GM23248 (cell line): Measurements from ENCODE around the gene EPB41L4B. TPM values are rescaled to one million over a fixed set of nuclear protein-coding genes. Genes with fewer than 3 reads are reported as not detected.

ENCODE experiments used
- DNase-seq: peaks from one replicate; pipeline ENCODE4 v3.0.0-alpha.2; 2015
- H2AFZ ChIP-seq: fragments of 200-600 bp; sonication (generic); 2 replicates; pipeline ENCODE4 v1.6.1; 2016; ENCODE audit warnings: antibody characterized with exemption
- H3F3A ChIP-seq: fragments of 200-600 bp; sonication (generic); 2 replicates; pipeline ENCODE4 v1.6.1; 2016; ENCODE audit warnings: mild to moderate bottlenecking, antibody characterized with exemption, mixed run types; ENCODE audit not compliant: insufficient read depth
- H3K27ac ChIP-seq: fragments of 200-600 bp; sonication (generic); 2 replicates; pipeline ENCODE4 v1.5.1; 2016; ENCODE audit warnings: mild to moderate bottlenecking
- H3K27me3 ChIP-seq: fragments of 200-600 bp; sonication (generic); replicated peaks from 2 replicates; pipeline ENCODE4 v1.6.1; 2016; ENCODE audit warnings: mild to moderate bottlenecking; ENCODE audit not compliant: insufficient read depth
- H3K36me3 ChIP-seq: fragments of 200-600 bp; sonication (generic); 2 replicates; pipeline ENCODE4 v1.6.1; 2016; ENCODE audit warnings: low read depth, mild to moderate bottlenecking
- H3K4me1 ChIP-seq: fragments of 200-600 bp; sonication (generic); 2 replicates; pipeline ENCODE4 v1.6.1; 2016; ENCODE audit warnings: mild to moderate bottlenecking; ENCODE audit not compliant: insufficient read depth
- H3K4me2 ChIP-seq: fragments of 200-600 bp; sonication (generic); one replicate; pipeline ENCODE4 v1.6.1; 2016; ENCODE audit warnings: mild to moderate bottlenecking; ENCODE audit not compliant: unreplicated experiment
- H3K4me3 ChIP-seq: fragments of 200-600 bp; sonication (generic); 2 replicates; pipeline ENCODE4 v1.5.1; 2016; ENCODE audit warnings: mild to moderate bottlenecking
- H3K79me2 ChIP-seq: fragments of 200-600 bp; sonication (generic); 2 replicates; pipeline ENCODE4 v1.6.1; 2016; ENCODE audit warnings: mild to moderate bottlenecking; ENCODE audit not compliant: insufficient read depth
- H3K9ac ChIP-seq: fragments of 200-600 bp; sonication (generic); 2 replicates; pipeline ENCODE4 v1.6.1; 2016; ENCODE audit warnings: mild to moderate bottlenecking
- H3K9me2 ChIP-seq: fragments of 200-600 bp; sonication (generic); 2 replicates; pipeline ENCODE4 v1.6.1; 2016; ENCODE audit warnings: mixed run types, mild to moderate bottlenecking, moderate library complexity; ENCODE audit not compliant: insufficient read depth
- H3K9me3 ChIP-seq: fragments of 200-600 bp; sonication (generic); one replicate; pipeline ENCODE4 v1.6.1; 2017; ENCODE audit warnings: low read depth
- H4K20me1 ChIP-seq: fragments of 200-600 bp; sonication (generic); 2 replicates; pipeline ENCODE4 v1.6.0; 2016; ENCODE audit not compliant: insufficient read depth
- EZH2 ChIP-seq: fragments of 200-600 bp; sonication (generic); IDR thresholded peaks from 2 replicates; pipeline ENCODE4 v1.6.1; 2018; ENCODE audit warnings: antibody characterized with exemption, mild to moderate bottlenecking; ENCODE audit not compliant: insufficient read depth, poor library complexity, severe bottlenecking
- EZH2phosphoT487 ChIP-seq: fragments of 200-600 bp; sonication (generic); IDR thresholded peaks from 2 replicates; pipeline ENCODE4 v1.6.1; 2018; ENCODE audit warnings: antibody characterized with exemption, moderate library complexity, mild to moderate bottlenecking, low read depth; ENCODE audit not compliant: insufficient read depth
- WGBS, 2 experiments: methylation state at CpG; one replicate each; pipeline ENCODE4 v1.1.6; 2015 to 2017; ENCODE audit warnings: low lambda C conversion rate in 2 of 2, low coverage in 1 of 2; ENCODE audit errors: missing lambda C conversion rate in 2 of 2; 5-methylcytosine and 5-hydroxymethylcytosine counted together
- in situ Hi-C: fragments of 300-500 bp; cut with MboI; formaldehyde crosslinking; loops from 2 replicates; pipeline ENCODE4 v1.15.0; 2020
- polyA plus RNA-seq: library from polyadenylated mRNA; unstranded; fragments of >200 nt; fragmentation: Nextera tagmentation; extraction: Ambion mirVana; gene quantifications from 2 replicates; pipeline ENCODE4 v1.2.1, GENCODE V29; 2016
- total RNA-seq: library from RNA; depleted of rRNA; stranded (reverse); fragments of >200 nt; shearing (Covaris generic); gene quantifications from 2 replicates; pipeline ENCODE4 v1.2.3, GENCODE V29; 2014

EPB41L4B gene
- total and polyA plus RNA-seq, 2 experiments from 2014 or later = 0.33 to 0.76 TPM

- no peaks in the 10 kb centered on the region for H3K36me3 ChIP-seq
- no peak for TF ChIP-seq EZH2
- TF ChIP-seq EZH2phosphoT487 = no peak
- H2AFZ ChIP-seq = no peak overlapping the region
- 57 to 64% methylated on average over 6 of the region's 6 CpGs for WGBS, 2 experiments
- no peaks in the 10 kb centered on the region for H3F3A ChIP-seq
- DNase-seq = no peak
- no peaks in the 10 kb centered on the region for H4K20me1 ChIP-seq
- no peaks in the 10 kb centered on the region for H3K9me3 ChIP-seq
- H3K4me3 ChIP-seq = no peak overlapping the region
- no peaks in the 10 kb centered on the region for H3K4me1 ChIP-seq
- H3K4me2 ChIP-seq = no peak overlapping the region
- no peak overlapping the region for H3K9ac ChIP-seq
- H3K27me3 ChIP-seq = peaks cover 25% of the 10 kb centered on the region
- no peaks in the 10 kb centered on the region for H3K9me2 ChIP-seq
- H3K27ac ChIP-seq = no peak overlapping the region
- in situ Hi-C loops = no loop called here
- no peaks in the 10 kb centered on the region for H3K79me2 ChIP-seq
Observed at GRCh38 chr9:109198736-109199382, 122.0 kb downstream of the EPB41L4B start.

GRCh38 chr9:109193974-109194556, 126.8 kb downstream of the EPB41L4B start:
- H3K79me2 ChIP-seq = no peaks in the 10 kb centered on the region
- no peaks in the 10 kb centered on the region for H3F3A ChIP-seq
- no peaks in the 10 kb centered on the region for H3K9me2 ChIP-seq
- no peaks in the 10 kb centered on the region for H3K9me3 ChIP-seq
- H3K4me3 ChIP-seq = no peak overlapping the region
- H3K27ac ChIP-seq = no peak overlapping the region
- H3K4me2 ChIP-seq = no peak overlapping the region
- peaks cover 9% of the 10 kb centered on the region; the same call in 1 of the 2 replicates for H3K27me3 ChIP-seq
- H2AFZ ChIP-seq = no peak overlapping the region
- H3K36me3 ChIP-seq = no peaks in the 10 kb centered on the region
- 32 to 35% methylated on average over 11 of the region's 11 CpGs for WGBS, 2 experiments
- no peak overlapping the region for H3K9ac ChIP-seq
- no peaks in the 10 kb centered on the region for H4K20me1 ChIP-seq
- H3K4me1 ChIP-seq = no peaks in the 10 kb centered on the region; the same call in 1 of the 2 replicates
- TF ChIP-seq EZH2 (no peak), EZH2phosphoT487 (no peak)
- in situ Hi-C loops = no loop called here
- DNase-seq = no peak

GRCh38 chr9:109192732-109193361, 128.0 kb downstream of the EPB41L4B start:
- H3F3A ChIP-seq = no peaks in the 10 kb centered on the region
- H3K4me3 ChIP-seq = no peak overlapping the region
- H3K9ac ChIP-seq = no peak overlapping the region
- H3K27me3 ChIP-seq = no peaks in the 10 kb centered on the region
- peak; percentile 34 for DNase-seq
- H3K9me3 ChIP-seq = no peaks in the 10 kb centered on the region
- in situ Hi-C loops = no loop called here
- TF ChIP-seq EZH2phosphoT487 (no peak), EZH2 (no peak)
- H4K20me1 ChIP-seq = no peaks in the 10 kb centered on the region
- no peak overlapping the region for H3K27ac ChIP-seq
- H3K79me2 ChIP-seq = no peaks in the 10 kb centered on the region
- H3K4me2 ChIP-seq = no peak overlapping the region
- H3K4me1 ChIP-seq = no peaks in the 10 kb centered on the region; the same call in 1 of the 2 replicates
- no peaks in the 10 kb centered on the region for H3K36me3 ChIP-seq
- no peak overlapping the region for H2AFZ ChIP-seq
- no peaks in the 10 kb centered on the region for H3K9me2 ChIP-seq
- 77 to 78% methylated on average over 7 of the region's 7 CpGs for WGBS, 2 experiments

GRCh38 chr9:109191746-109192145, 129.1 kb downstream of the EPB41L4B start:
- Histone ChIP-seq H3K27me3 (no peaks in the 10 kb centered on the region), H3F3A (no peaks in the 10 kb centered on the region), H3K9me3 (no peaks in the 10 kb centered on the region), H3K27ac (no peak overlapping the region), H3K4me2 (no peak overlapping the region), H3K36me3 (no peaks in the 10 kb centered on the region), H3K9me2 (no peaks in the 10 kb centered on the region), H4K20me1 (no peaks in the 10 kb centered on the region), H3K4me1 (no peaks in the 10 kb centered on the region; the same call in 1 of the 2 replicates), H3K9ac (no peak overlapping the region), H3K4me3 (no peak overlapping the region), H2AFZ (no peak overlapping the region), H3K79me2 (no peaks in the 10 kb centered on the region)
- 72 to 79% methylated on average over 8 to 9 of the region's 9 CpGs for WGBS, 2 experiments
- no peak for TF ChIP-seq EZH2
- TF ChIP-seq EZH2phosphoT487 = no peak
- no peak for DNase-seq
- in situ Hi-C loops = no loop called here
